ENCODE data around the gene PIGQ. TPM values are rescaled to one million over a fixed set of nuclear protein-coding genes. Genes with fewer than 3 reads are reported as not detected.

The PIGQ gene
- total and polyA plus RNA-seq, 2 of the 8 experiments (the other 6 are each of a cell fraction or from before 2014, with no cell fraction given), result 36.0 to 49.2 TPM

- H2BK15ac ChIP-seq (ENCODE audit: low read length), result no peak overlapping the region
- FAIRE-seq (no peak), DNase-seq (ENCODE audit: low read depth in 1 of 2, low spot score in 2 of 2) (no peak)
- no peak overlapping the region for H3K14ac ChIP-seq (ENCODE audit: insufficient read length)
- POLR2A ChIA-PET (ENCODE audit: partially characterized antibody), result interaction anchor here (1.7 kb wide), 1 partner anchor 8 kb away, joined by 6 read pairs; no protein-coding TSS in a partner anchor
- H2AFZ ChIP-seq (ENCODE audit: low read length), result no peak overlapping the region
- H2BK12ac ChIP-seq (ENCODE audit: low read depth, low read length), result no peak overlapping the region
- H3K4me1 ChIP-seq (replicated peaks in 1 of 4; ENCODE audit: control insufficient read depth in 3 of 4, insufficient read depth in 4 of 4, low read length in 3 of 4), result peaks cover 0 to 14% (median 7%) of the 10 kb centered on the region in 4 experiments; a peak in 4 of 7 replicates
- no peak overlapping the region for H2BK120ac ChIP-seq (replicated peaks; ENCODE audit: low read depth, low read length)
- no peak overlapping the region for H4K5ac ChIP-seq (ENCODE audit: insufficient read length, low read depth, low read length)
- 93% methylated on average over 15 of the region's 15 CpGs; no CpG with 5 or more reads in 1 of the 2 experiments for WGBS, 2 experiments (ENCODE audit: extremely low coverage in 1 of 2, insufficient coverage in 1 of 2, insufficient read length in 1 of 2, insufficient replicate concordance in 2 of 2, low coverage in 1 of 2, low lambda C conversion rate in 2 of 2, missing lambda C conversion rate in 1 of 2)
- H3K9ac ChIP-seq (replicated peaks in 1 of 4; ENCODE audit: extremely low read depth in 1 of 4, low read depth in 3 of 4, low read length in 3 of 4), result no peak overlapping the region
- H3K9me3 ChIP-seq (ENCODE audit: insufficient read depth in 2 of 2, low read depth in 1 of 2, low read length in 1 of 2), result no peaks in the 10 kb centered on the region
- no peak overlapping the region for H3K4me2 ChIP-seq (ENCODE audit: insufficient read depth in 1 of 2, low read depth in 2 of 2, low read length in 2 of 2)
- no peak overlapping the region for H3K27ac ChIP-seq (ENCODE audit: low read depth, low read length)
- peaks cover 0 to 27% (median 16%) of the 10 kb centered on the region in 4 experiments; a peak in 5 of 7 replicates for H3K27me3 ChIP-seq (replicated peaks in 1 of 4; ENCODE audit: control insufficient read depth in 3 of 4, extremely low read depth in 1 of 4, insufficient read depth in 3 of 4, low read length in 3 of 4)
- no peak overlapping the region for H2BK20ac ChIP-seq (ENCODE audit: low read length)
- peaks cover 0 to 20% of the 10 kb centered on the region in 2 experiments; a peak in 3 of 4 replicates for H3K79me2 ChIP-seq (ENCODE audit: control insufficient read depth in 1 of 2, insufficient read depth in 2 of 2, low read length in 2 of 2)
- H3K18ac ChIP-seq (ENCODE audit: extremely low read depth, low read length), result no peak overlapping the region
- no peak overlapping the region for H2BK5ac ChIP-seq (ENCODE audit: low read depth, low read length)
- H3K4ac ChIP-seq (replicated peaks; ENCODE audit: insufficient read length, low read depth, low read length), result no peak overlapping the region
- no peak overlapping the region for H2AK5ac ChIP-seq (ENCODE audit: low read depth, low read length)
- H3K23me2 ChIP-seq (ENCODE audit: low read depth, low read length), result peaks cover 9% of the 10 kb centered on the region
- peaks cover 22 to 46% of the 10 kb centered on the region in 2 experiments for H4K20me1 ChIP-seq (replicated peaks in 1 of 2; ENCODE audit: control insufficient read depth in 1 of 2, insufficient read depth in 2 of 2, low read length in 2 of 2)
- no peak overlapping the region for H4K91ac ChIP-seq (replicated peaks; ENCODE audit: insufficient read length, low read length)
- H3K56ac ChIP-seq (replicated peaks; ENCODE audit: insufficient read length, low read depth, low read length), result no peak overlapping the region
- CTCF ChIA-PET (ENCODE audit: partially characterized antibody), result interaction anchor here (1.0 to 4.2 kb wide), 10 partner anchors 8 to 72 kb away, joined by 4 to 22 read pairs (median 6); no protein-coding TSS in a partner anchor
- H3K4me3 ChIP-seq (ENCODE audit: extremely low read depth in 1 of 4, insufficient read depth in 2 of 4, low read depth in 3 of 4, low read length in 4 of 4), result no peak overlapping the region
- no peak overlapping the region for H3K23ac ChIP-seq (ENCODE audit: insufficient read length)
- TF ChIP-seq BCL11A (IDR thresholded peaks at IDR 0.05; ENCODE audit: low read depth in 2 of 2, low read length in 2 of 2) (no peak), JUND (IDR thresholded peaks at IDR 0.05; ENCODE audit: low read length) (no peak), TCF12 (IDR thresholded peaks at IDR 0.05; ENCODE audit: low read depth, low read length) (no peak), SRF (IDR thresholded peaks at IDR 0.05; ENCODE audit: low read depth, low read length) (no peak)
- H3K79me1 ChIP-seq (ENCODE audit: low read depth, low read length), result peaks cover 14% of the 10 kb centered on the region; the same call in 1 of the 2 replicates
- no peak overlapping the region for H4K8ac ChIP-seq (ENCODE audit: extremely low read depth, insufficient read depth, low read length)
- no peaks in the 10 kb centered on the region for H3K36me3 ChIP-seq (ENCODE audit: control insufficient read depth in 2 of 4, insufficient read depth in 4 of 4, low read length in 3 of 4)
Measured at GRCh38 chr16:591892-592517, 22.2 kb downstream of the PIGQ start.

Data from H1 (cell line).